Measurements from ENCODE around the gene MYRF. TPM values are rescaled to one million over a fixed set of nuclear protein-coding genes. Genes with fewer than 3 reads are reported as not detected.
A peak's percentile ranks its signal among the peaks of the same experiment; 100 is the strongest.

The MYRF gene
- total and polyA plus RNA-seq, 9 of the 15 experiments (the other 6 are each of a cell fraction or from before 2014, with no cell fraction given): 2.3 to 25.8 (median 7.1) TPM

- no peak for TF ChIP-seq ZNF695 (CRISPR knock-in tag; IDR thresholded peaks at IDR 0.05)
- TF ChIP-seq NFYB (IDR thresholded peaks at IDR 0.05; ENCODE audit: extremely low read depth, insufficient read length): no peak
- TF ChIP-seq CBX5 (IDR thresholded peaks at IDR 0.05; ENCODE audit: borderline replicate concordance, low read depth): no peak
- peak; percentile 97 for TF ChIP-seq CTBP1 (IDR thresholded peaks at IDR 0.05; ENCODE audit: borderline replicate concordance)
- TF ChIP-seq TFAP4 (CRISPR knock-in tag; IDR thresholded peaks at IDR 0.05; ENCODE audit: borderline replicate concordance): peak; percentile 100
- no peak for TF ChIP-seq TRIM28 (IDR thresholded peaks at IDR 0.05)
- no peak for TF ChIP-seq SRSF9 (IDR thresholded peaks at IDR 0.05; ENCODE audit: borderline replicate concordance, low read depth, low read length)
- TF ChIP-seq, protein P1, sequence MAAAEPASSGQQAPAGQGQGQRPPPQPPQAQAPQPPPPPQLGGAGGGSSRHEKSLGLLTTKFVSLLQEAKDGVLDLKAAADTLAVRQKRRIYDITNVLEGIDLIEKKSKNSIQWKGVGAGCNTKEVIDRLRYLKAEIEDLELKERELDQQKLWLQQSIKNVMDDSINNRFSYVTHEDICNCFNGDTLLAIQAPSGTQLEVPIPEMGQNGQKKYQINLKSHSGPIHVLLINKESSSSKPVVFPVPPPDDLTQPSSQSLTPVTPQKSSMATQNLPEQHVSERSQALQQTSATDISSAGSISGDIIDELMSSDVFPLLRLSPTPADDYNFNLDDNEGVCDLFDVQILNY (CRISPR knock-in tag; IDR thresholded peaks at IDR 0.05): no peak
- TF ChIP-seq ZNF274 (IDR thresholded peaks at IDR 0.05; ENCODE audit: borderline replicate concordance, low read depth, low read length): no peak
- TF ChIP-seq DPF2 (IDR thresholded peaks at IDR 0.05): no peak
- TF ChIP-seq, protein P2, sequence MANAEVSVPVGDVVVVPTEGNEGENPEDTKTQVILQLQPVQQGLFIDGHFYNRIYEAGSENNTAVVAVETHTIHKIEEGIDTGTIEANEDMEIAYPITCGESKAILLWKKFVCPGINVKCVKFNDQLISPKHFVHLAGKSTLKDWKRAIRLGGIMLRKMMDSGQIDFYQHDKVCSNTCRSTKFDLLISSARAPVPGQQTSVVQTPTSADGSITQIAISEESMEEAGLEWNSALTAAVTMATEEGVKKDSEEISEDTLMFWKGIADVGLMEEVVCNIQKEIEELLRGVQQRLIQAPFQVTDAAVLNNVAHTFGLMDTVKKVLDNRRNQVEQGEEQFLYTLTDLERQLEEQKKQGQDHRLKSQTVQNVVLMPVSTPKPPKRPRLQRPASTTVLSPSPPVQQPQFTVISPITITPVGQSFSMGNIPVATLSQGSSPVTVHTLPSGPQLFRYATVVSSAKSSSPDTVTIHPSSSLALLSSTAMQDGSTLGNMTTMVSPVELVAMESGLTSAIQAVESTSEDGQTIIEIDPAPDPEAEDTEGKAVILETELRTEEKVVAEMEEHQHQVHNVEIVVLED (CRISPR knock-in tag; IDR thresholded peaks at IDR 0.05): peak; percentile 77
- TF ChIP-seq MIER1 (IDR thresholded peaks at IDR 0.05; ENCODE audit: low read depth): no peak
- TF ChIP-seq CHAMP1 (IDR thresholded peaks at IDR 0.05): no peak
- peak; percentile 75 for TF ChIP-seq GATAD2B (IDR thresholded peaks at IDR 0.05; ENCODE audit: borderline replicate concordance)
- TF ChIP-seq ZNF551 (CRISPR knock-in tag; IDR thresholded peaks at IDR 0.05): no peak
- TF ChIP-seq NR0B1 (IDR thresholded peaks at IDR 0.05; ENCODE audit: partially characterized antibody): no peak
- TF ChIP-seq ZNF165 (CRISPR knock-in tag; IDR thresholded peaks at IDR 0.05; ENCODE audit: borderline replicate concordance): 0 out of 2 replicates have a peak, but pooled peaks have one; percentile 54
- TF ChIP-seq HDAC8 (tag; IDR thresholded peaks at IDR 0.05): 0 out of 2 replicates have a peak, but pooled peaks have one; percentile 79
- TF ChIP-seq SAP30 (IDR thresholded peaks at IDR 0.05; ENCODE audit: borderline replicate concordance, insufficient read depth, low read depth, low read length, poor library complexity, severe bottlenecking): peak; percentile 32
These were observed 64.5 kb downstream of the MYRF start, which contains the start of gene FADS1 (continued) for GRCh38 chr11:61816736-61817455.

Measured in K562 (cell line).